ENCODE results near the gene FNDC10.

GRCh38 chr1:1613509-1614082 is 13.7 kb upstream of the FNDC10 start:
- TF ChIP-seq SP1 (IDR thresholded peaks at IDR 0.05; ENCODE audit: low read depth) (no peak), CTCF (IDR thresholded peaks at IDR 0.05 in 2 of 3, conservative IDR thresholded peaks at IDR 0.05 in 1 of 3; ENCODE audit: borderline replicate concordance in 1 of 3, insufficient read depth in 1 of 3, low read depth in 2 of 3, low read length in 2 of 3) (no peak), POLR2A (IDR thresholded peaks at IDR 0.05; ENCODE audit: borderline replicate concordance, extremely low read depth, insufficient read depth, insufficient read length) (no peak), EZH2 (IDR thresholded peaks at IDR 0.05) (no peak), EZH2phosphoT487 (IDR thresholded peaks at IDR 0.05; ENCODE audit: borderline replicate concordance) (no peak), RAD21 (IDR thresholded peaks at IDR 0.05; ENCODE audit: low read depth) (no peak), SRF (IDR thresholded peaks at IDR 0.05; ENCODE audit: low read depth) (no peak), ZFX (IDR thresholded peaks at IDR 0.05) (no peak), CBX3 (IDR thresholded peaks at IDR 0.05; ENCODE audit: low read depth) (no peak), POLR2AphosphoS5 (IDR thresholded peaks at IDR 0.05; ENCODE audit: low read depth, low read length) (no peak), REST (IDR thresholded peaks at IDR 0.05; ENCODE audit: low read depth) (no peak), EGR1 (IDR thresholded peaks at IDR 0.05; ENCODE audit: low read depth) (no peak), CEBPB (IDR thresholded peaks at IDR 0.05; ENCODE audit: low read depth) (no peak)

Data from HCT116 (cell line).